HL-60 (cell line): ENCODE results near the gene GPHB5.

Source experiments
- POLR2AphosphoS5 ChIP-seq: IDR thresholded peaks from 2 replicates; pipeline ENCODE4 v1.6.1; 2012; ENCODE audit warnings: low read depth
- SPI1 ChIP-seq: IDR thresholded peaks from 2 replicates; pipeline ENCODE4 v1.6.1; 2012; ENCODE audit warnings: low read depth, mild to moderate bottlenecking, borderline replicate concordance
- TF ChIP-seq, protein P1 (sequence below): IDR thresholded peaks from one replicate; pipeline ENCODE4 v1.5.1; 2011; ENCODE audit warnings: low read length, control low read depth, inconsistent platforms; ENCODE audit not compliant: insufficient read depth
- TF ChIP-seq, protein P2 (sequence below): IDR thresholded peaks from 2 replicates; pipeline ENCODE4 v1.6.1; 2012; ENCODE audit warnings: low read depth; ENCODE audit not compliant: insufficient replicate concordance

DNA sequence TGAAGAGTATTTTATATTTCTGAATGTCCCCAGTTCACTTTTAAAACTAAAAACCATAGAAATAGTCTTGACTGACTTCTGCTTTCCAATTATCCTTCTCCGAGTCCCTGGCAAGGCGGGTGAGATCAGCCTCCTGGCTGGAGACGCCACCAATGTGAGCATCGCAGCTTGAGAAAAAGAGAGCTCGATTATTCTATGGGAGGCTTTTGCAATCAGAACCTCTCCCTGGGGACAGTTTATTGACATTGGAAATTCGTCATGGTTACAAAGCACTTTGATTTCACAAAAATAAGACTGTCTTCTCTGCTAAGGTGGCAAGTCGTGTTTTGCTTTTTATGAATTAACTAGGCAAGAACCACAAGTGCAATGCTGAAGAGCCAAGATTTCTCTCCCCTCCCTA, 23.6 kb upstream of the GPHB5 start:
- TF ChIP-seq POLR2AphosphoS5 (no peak), SPI1 (no peak)
- TF ChIP-seq, protein P1, sequence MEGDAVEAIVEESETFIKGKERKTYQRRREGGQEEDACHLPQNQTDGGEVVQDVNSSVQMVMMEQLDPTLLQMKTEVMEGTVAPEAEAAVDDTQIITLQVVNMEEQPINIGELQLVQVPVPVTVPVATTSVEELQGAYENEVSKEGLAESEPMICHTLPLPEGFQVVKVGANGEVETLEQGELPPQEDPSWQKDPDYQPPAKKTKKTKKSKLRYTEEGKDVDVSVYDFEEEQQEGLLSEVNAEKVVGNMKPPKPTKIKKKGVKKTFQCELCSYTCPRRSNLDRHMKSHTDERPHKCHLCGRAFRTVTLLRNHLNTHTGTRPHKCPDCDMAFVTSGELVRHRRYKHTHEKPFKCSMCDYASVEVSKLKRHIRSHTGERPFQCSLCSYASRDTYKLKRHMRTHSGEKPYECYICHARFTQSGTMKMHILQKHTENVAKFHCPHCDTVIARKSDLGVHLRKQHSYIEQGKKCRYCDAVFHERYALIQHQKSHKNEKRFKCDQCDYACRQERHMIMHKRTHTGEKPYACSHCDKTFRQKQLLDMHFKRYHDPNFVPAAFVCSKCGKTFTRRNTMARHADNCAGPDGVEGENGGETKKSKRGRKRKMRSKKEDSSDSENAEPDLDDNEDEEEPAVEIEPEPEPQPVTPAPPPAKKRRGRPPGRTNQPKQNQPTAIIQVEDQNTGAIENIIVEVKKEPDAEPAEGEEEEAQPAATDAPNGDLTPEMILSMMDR = no peak
- TF ChIP-seq, protein P2, sequence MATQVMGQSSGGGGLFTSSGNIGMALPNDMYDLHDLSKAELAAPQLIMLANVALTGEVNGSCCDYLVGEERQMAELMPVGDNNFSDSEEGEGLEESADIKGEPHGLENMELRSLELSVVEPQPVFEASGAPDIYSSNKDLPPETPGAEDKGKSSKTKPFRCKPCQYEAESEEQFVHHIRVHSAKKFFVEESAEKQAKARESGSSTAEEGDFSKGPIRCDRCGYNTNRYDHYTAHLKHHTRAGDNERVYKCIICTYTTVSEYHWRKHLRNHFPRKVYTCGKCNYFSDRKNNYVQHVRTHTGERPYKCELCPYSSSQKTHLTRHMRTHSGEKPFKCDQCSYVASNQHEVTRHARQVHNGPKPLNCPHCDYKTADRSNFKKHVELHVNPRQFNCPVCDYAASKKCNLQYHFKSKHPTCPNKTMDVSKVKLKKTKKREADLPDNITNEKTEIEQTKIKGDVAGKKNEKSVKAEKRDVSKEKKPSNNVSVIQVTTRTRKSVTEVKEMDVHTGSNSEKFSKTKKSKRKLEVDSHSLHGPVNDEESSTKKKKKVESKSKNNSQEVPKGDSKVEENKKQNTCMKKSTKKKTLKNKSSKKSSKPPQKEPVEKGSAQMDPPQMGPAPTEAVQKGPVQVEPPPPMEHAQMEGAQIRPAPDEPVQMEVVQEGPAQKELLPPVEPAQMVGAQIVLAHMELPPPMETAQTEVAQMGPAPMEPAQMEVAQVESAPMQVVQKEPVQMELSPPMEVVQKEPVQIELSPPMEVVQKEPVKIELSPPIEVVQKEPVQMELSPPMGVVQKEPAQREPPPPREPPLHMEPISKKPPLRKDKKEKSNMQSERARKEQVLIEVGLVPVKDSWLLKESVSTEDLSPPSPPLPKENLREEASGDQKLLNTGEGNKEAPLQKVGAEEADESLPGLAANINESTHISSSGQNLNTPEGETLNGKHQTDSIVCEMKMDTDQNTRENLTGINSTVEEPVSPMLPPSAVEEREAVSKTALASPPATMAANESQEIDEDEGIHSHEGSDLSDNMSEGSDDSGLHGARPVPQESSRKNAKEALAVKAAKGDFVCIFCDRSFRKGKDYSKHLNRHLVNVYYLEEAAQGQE = no peak
